Keratinocyte (primary cell): ENCODE measurements around the gene SPATA32. TPM values are rescaled to one million over a fixed set of nuclear protein-coding genes. Genes with fewer than 3 reads are reported as not detected.
A peak's percentile ranks its signal among the peaks of the same experiment; 100 is the strongest.

Experiments
- DNase-seq: peaks from one replicate; pipeline ENCODE4 v3.0.0-alpha.2; 2011; ENCODE audit warnings: low read depth, missing footprints, low spot score
- FAIRE-seq: peaks from 2 replicates; lab custom pipeline; 2011; peaks lifted over from hg19 to GRCh38; lab: Jason Lieb, UNC
- H2AFZ ChIP-seq: 2 replicates; pipeline ENCODE4 v1.6.0; 2012; ENCODE audit warnings: low read length, control low read depth, inconsistent platforms; ENCODE audit not compliant: control insufficient read depth
- H3K27ac ChIP-seq: 2 replicates; pipeline ENCODE4 v1.5.1; 2011; ENCODE audit warnings: low read length; ENCODE audit not compliant: control insufficient read depth, insufficient read depth
- H3K27me3 ChIP-seq: 3 replicates; pipeline ENCODE4 v1.6.0; 2011; ENCODE audit warnings: low read length; ENCODE audit not compliant: control insufficient read depth, insufficient read depth; ENCODE audit errors: extremely low read depth
- H3K36me3 ChIP-seq, 2 experiments: 2 replicates in 1 of 2; 3 replicates in 1 of 2; pipeline ENCODE4 v1.5.1; 2011; ENCODE audit warnings: low read length in 2 of 2, mild to moderate bottlenecking in 1 of 2; ENCODE audit not compliant: control insufficient read depth in 2 of 2, insufficient read depth in 2 of 2; ENCODE audit errors: extremely low read depth in 1 of 2
- H3K4me1 ChIP-seq: 3 replicates; pipeline ENCODE4 v1.5.1; 2011; ENCODE audit warnings: low read length; ENCODE audit not compliant: control insufficient read depth, insufficient read depth; ENCODE audit errors: extremely low read depth
- H3K4me2 ChIP-seq: 3 replicates; pipeline ENCODE4 v1.6.0; 2011; ENCODE audit warnings: low read depth, low read length; ENCODE audit not compliant: control insufficient read depth, insufficient read depth; ENCODE audit errors: extremely low read depth
- H3K4me3 ChIP-seq, 3 experiments: fragments of 200-600 bp in 1 of 3; sonication (generic) in 1 of 3; 2 replicates in 2 of 3; 3 replicates in 1 of 3; pipeline ENCODE4 v1.5.1; 2011 to 2016; ENCODE audit warnings: low read length in 3 of 3, mild to moderate bottlenecking in 3 of 3, control low read depth in 2 of 3, inconsistent platforms in 1 of 3, low read depth in 1 of 3, mixed read lengths in 1 of 3, mixed run types in 1 of 3, moderate library complexity in 1 of 3; ENCODE audit not compliant: control insufficient read depth in 2 of 3, insufficient read depth in 2 of 3; ENCODE audit errors: extremely low read depth in 1 of 3
- H3K79me2 ChIP-seq: 2 replicates; pipeline ENCODE4 v1.6.0; 2012; ENCODE audit warnings: low read length; ENCODE audit not compliant: control insufficient read depth, insufficient read depth
- H3K9ac ChIP-seq: 3 replicates; pipeline ENCODE4 v1.6.0; 2011; ENCODE audit warnings: low read length; ENCODE audit not compliant: control insufficient read depth, insufficient read depth; ENCODE audit errors: extremely low read depth
- H3K9me1 ChIP-seq: 3 replicates; pipeline ENCODE4 v1.6.0; 2011; ENCODE audit warnings: low read length; ENCODE audit not compliant: control insufficient read depth, insufficient read depth; ENCODE audit errors: extremely low read depth
- H3K9me3 ChIP-seq: 2 replicates; pipeline ENCODE4 v1.5.1; 2012; ENCODE audit warnings: low read depth, low read length; ENCODE audit not compliant: control insufficient read depth
- H4K20me1 ChIP-seq: 3 replicates; pipeline ENCODE4 v1.6.0; 2011; ENCODE audit warnings: low read length; ENCODE audit not compliant: control insufficient read depth, insufficient read depth; ENCODE audit errors: extremely low read depth
- CTCF ChIP-seq, 3 experiments: IDR thresholded peaks in 1 of 3; conservative IDR thresholded peaks in 1 of 3; optimal IDR thresholded peaks in 1 of 3; 2 replicates in 2 of 3; 3 replicates in 1 of 3; pipeline versions ENCODE3 to v1.5.1; 2011; ENCODE audit warnings: low read length in 3 of 3, mild to moderate bottlenecking in 3 of 3, moderate library complexity in 2 of 3, control low read depth in 1 of 3, inconsistent platforms in 1 of 3; ENCODE audit not compliant: insufficient read depth in 2 of 3; ENCODE audit errors: extremely low read depth in 1 of 3
- EZH2 ChIP-seq: IDR thresholded peaks from one replicate; pipeline ENCODE4 v1.6.1; 2012; ENCODE audit warnings: inconsistent platforms, mild to moderate bottlenecking, low read length, moderate library complexity
- dilution Hi-C: fragments of 300-500 bp; cut with MboI; formaldehyde crosslinking; loops from one replicate; pipeline ENCODE4 v1.7.0; 2020; ENCODE audit warnings: low sequenced_read_pairs; ENCODE audit not compliant: extremely low pct_ligation_motif_present
- polyA plus RNA-seq, 5 experiments: library from polyadenylated mRNA; depleted of rRNA in 3 of 5; stranded (reverse) in 3 of 5; stranded (forward) in 1 of 5; unstranded in 1 of 5; fragments of >200 nt; gene quantifications; 1 replicate in 1 of 5; 2 replicates in 3 of 5; 3 replicates in 1 of 5; pipeline versions ENCODE4 v1.2.1 to v1.2.3, GENCODE V29; 2011 to 2012; ENCODE audit warnings: missing spikeins in 2 of 5, low read depth in 1 of 5, low replicate concordance in 1 of 5

Gene SPATA32
- polyA plus RNA-seq, 1 donor (not counting 4 experiments of a cell fraction or from before 2014, with no cell fraction given) = not detected

- H3K27ac ChIP-seq = no peak overlapping the region
- H3K9me3 ChIP-seq = no peaks in the 10 kb centered on the region
- no peaks in the 10 kb centered on the region for H3K9me1 ChIP-seq
- no peaks in the 10 kb centered on the region for H4K20me1 ChIP-seq
- FAIRE-seq (no peak), DNase-seq (no peak)
- peaks cover 20% of the 10 kb centered on the region for H3K4me1 ChIP-seq
- H3K9ac ChIP-seq = no peak overlapping the region
- H3K4me2 ChIP-seq = no peak overlapping the region
- H3K79me2 ChIP-seq = no peaks in the 10 kb centered on the region
- dilution Hi-C loops = no loop called here
- no peaks in the 10 kb centered on the region for H3K36me3 ChIP-seq
- no peak for TF ChIP-seq EZH2
- no peak for TF ChIP-seq CTCF (optimal IDR thresholded peaks at IDR 0.05 in 1 of 3, IDR thresholded peaks at IDR 0.05 in 1 of 3, conservative IDR thresholded peaks at IDR 0.05 in 1 of 3; ENCODE audit: extremely low read depth in 1 of 3, insufficient read depth in 2 of 3, low read length in 3 of 3)
- H3K27me3 ChIP-seq = peaks cover 9% of the 10 kb centered on the region
- H2AFZ ChIP-seq = no peak overlapping the region
- H3K4me3 ChIP-seq = no peak overlapping the region
Measured at GRCh38 chr17:45232514-45233422, 29.1 kb downstream of the SPATA32 start.

GRCh38 chr17:45231481-45232116 lies 30.3 kb downstream of the SPATA32 start:
- Histone ChIP-seq H3K79me2 (no peaks in the 10 kb centered on the region), H3K4me2 (no peak overlapping the region), H4K20me1 (no peaks in the 10 kb centered on the region), H2AFZ (no peak overlapping the region), H3K4me1 (peaks cover 23% of the 10 kb centered on the region), H3K9me1 (no peaks in the 10 kb centered on the region), H3K27me3 (peaks cover 9% of the 10 kb centered on the region), H3K4me3 (no peak overlapping the region), H3K9me3 (no peaks in the 10 kb centered on the region), H3K36me3 (no peaks in the 10 kb centered on the region), H3K27ac (no peak overlapping the region), H3K9ac (no peak overlapping the region)
- no peak for FAIRE-seq
- TF ChIP-seq EZH2 (no peak), CTCF (optimal IDR thresholded peaks at IDR 0.05 in 1 of 3, IDR thresholded peaks at IDR 0.05 in 1 of 3, conservative IDR thresholded peaks at IDR 0.05 in 1 of 3; ENCODE audit: extremely low read depth in 1 of 3, insufficient read depth in 2 of 3, low read length in 3 of 3) (peak in 2 of 3 experiments; percentile 7 to 33)
- DNase-seq = no peak
- dilution Hi-C loops = no loop called here
